Upper lobe of left lung (tissue), 6 donors: ENCODE measurements around the gene ECT2L. TPM values are rescaled to one million over a fixed set of nuclear protein-coding genes. Genes with fewer than 3 reads are reported as not detected.

Experiments
- ATAC-seq, 2 donors: fragments of 200-7000 bp; cut with Tn5 transposase; one replicate each; pipeline ENCODE4 v1.9.1; 2022; ENCODE audit warnings: mild to moderate bottlenecking in 2 of 2, moderate library complexity in 2 of 2; ENCODE audit not compliant: low FRiP score in 2 of 2
- DNase-seq, 2 donors: peaks; one replicate each; pipeline ENCODE4 v3.0.0-alpha.2; 2019 to 2020
- H3K27ac ChIP-seq, 4 donors: fragments of 200-600 bp; sonication (generic); one replicate each; pipeline ENCODE4 v1.5.1; 2016 to 2019
- H3K27me3 ChIP-seq, 4 donors: fragments of 200-600 bp; sonication (generic); one replicate each; pipeline ENCODE4 v1.5.1; 2017 to 2019
- H3K36me3 ChIP-seq, 4 donors: fragments of 200-600 bp; sonication (generic); one replicate each; pipeline ENCODE4 v1.5.1; 2016 to 2019
- H3K4me1 ChIP-seq, 4 donors: fragments of 200-600 bp; sonication (generic); one replicate each; pipeline ENCODE4 v1.5.1; 2018 to 2019
- H3K4me3 ChIP-seq, 4 donors: fragments of 200-600 bp; sonication (generic); one replicate each; pipeline ENCODE4 v1.5.1; 2017 to 2019; ENCODE audit warnings: mild to moderate bottlenecking in 2 of 4, moderate library complexity in 1 of 4
- H3K9me3 ChIP-seq, 4 donors: fragments of 200-600 bp; sonication (generic); one replicate each; pipeline ENCODE4 v1.5.1; 2018 to 2019
- EP300 ChIP-seq, 4 donors: sonication (generic); formaldehyde crosslinking; IDR thresholded peaks; one replicate each; pipeline ENCODE4 v1.5.1; 2017; ENCODE audit warnings: antibody characterized with exemption in 4 of 4, control low read depth in 2 of 4
- POLR2A ChIP-seq, 4 donors: fragments of 450-650 bp; IDR thresholded peaks; one replicate each; pipeline ENCODE4 v1.5.1; 2016 to 2017; ENCODE audit warnings: antibody characterized with exemption in 4 of 4, mild to moderate bottlenecking in 2 of 4
- POLR2AphosphoS5 ChIP-seq, 2 donors: sonication (generic); formaldehyde crosslinking; IDR thresholded peaks; one replicate each; pipeline ENCODE4 v1.5.1; 2017; ENCODE audit warnings: antibody characterized with exemption in 2 of 2
- WGBS, 2 donors: methylation state at CpG; one replicate each; pipeline ENCODE4 v1.1.5; 2017 to 2018; 5-methylcytosine and 5-hydroxymethylcytosine counted together
- total RNA-seq, 6 donors: library from RNA; depleted of rRNA in 4 of 6; stranded (reverse); fragments of >200 nt in 4 of 6; gene quantifications; one replicate each; pipeline versions ENCODE4 v1.1.0 to v1.2.1, GENCODE V29; 2016 to 2021
- TF ChIP-seq, protein P1 (sequence below), 6 experiments: fragments of 450-650 bp in 4 of 6; fragments of 200-600 bp in 2 of 6; sonication (generic) in 2 of 6; IDR thresholded peaks; one replicate each; pipeline ENCODE4 v1.5.1; 2016 to 2019; ENCODE audit warnings: antibody characterized with exemption in 6 of 6
- donor health status: DM: no; HTN: no; CAD: no; lungs with moderate emphysema.
- donor health status: DM: no; HTN: yes; CAD: no; lungs with severe emphysema.

ECT2L gene
- total RNA-seq, 6 donors from 2014 or later, result 0.20 to 28.4 (median 3.1) TPM

DNA sequence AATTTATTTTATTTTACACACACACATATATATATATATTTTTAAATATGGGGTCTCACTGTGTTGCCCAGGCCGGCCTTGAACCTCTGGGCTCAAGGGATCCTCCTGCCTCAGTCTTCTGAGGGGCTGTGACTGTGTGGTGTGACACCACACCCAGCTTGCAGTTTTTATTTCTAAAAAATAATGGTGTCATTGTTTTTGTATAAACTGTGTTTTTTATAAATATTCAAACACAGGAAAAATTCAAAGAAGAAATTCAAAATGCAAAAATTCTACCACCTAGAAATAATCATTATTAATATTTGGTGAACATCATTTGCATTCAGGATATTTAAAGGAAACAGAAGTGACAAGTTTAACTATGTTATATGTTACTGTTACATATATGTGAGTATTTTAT is 19.2 kb upstream of the ECT2L start:
- Histone ChIP-seq H3K27me3 (no peaks in the 10 kb centered on the region), H3K27ac (no peak overlapping the region), H3K36me3 (peaks cover 0 to 46% (median 5%) of the 10 kb centered on the region in 4 donors), H3K4me1 (peaks cover 13 to 16% (median 14%) of the 10 kb centered on the region in 4 donors), H3K9me3 (no peaks in the 10 kb centered on the region), H3K4me3 (no peak overlapping the region)
- TF ChIP-seq, protein P1, sequence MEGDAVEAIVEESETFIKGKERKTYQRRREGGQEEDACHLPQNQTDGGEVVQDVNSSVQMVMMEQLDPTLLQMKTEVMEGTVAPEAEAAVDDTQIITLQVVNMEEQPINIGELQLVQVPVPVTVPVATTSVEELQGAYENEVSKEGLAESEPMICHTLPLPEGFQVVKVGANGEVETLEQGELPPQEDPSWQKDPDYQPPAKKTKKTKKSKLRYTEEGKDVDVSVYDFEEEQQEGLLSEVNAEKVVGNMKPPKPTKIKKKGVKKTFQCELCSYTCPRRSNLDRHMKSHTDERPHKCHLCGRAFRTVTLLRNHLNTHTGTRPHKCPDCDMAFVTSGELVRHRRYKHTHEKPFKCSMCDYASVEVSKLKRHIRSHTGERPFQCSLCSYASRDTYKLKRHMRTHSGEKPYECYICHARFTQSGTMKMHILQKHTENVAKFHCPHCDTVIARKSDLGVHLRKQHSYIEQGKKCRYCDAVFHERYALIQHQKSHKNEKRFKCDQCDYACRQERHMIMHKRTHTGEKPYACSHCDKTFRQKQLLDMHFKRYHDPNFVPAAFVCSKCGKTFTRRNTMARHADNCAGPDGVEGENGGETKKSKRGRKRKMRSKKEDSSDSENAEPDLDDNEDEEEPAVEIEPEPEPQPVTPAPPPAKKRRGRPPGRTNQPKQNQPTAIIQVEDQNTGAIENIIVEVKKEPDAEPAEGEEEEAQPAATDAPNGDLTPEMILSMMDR (IDR thresholded peaks at IDR 0.05), result no peak
- TF ChIP-seq EP300 (IDR thresholded peaks at IDR 0.05) (no peak), POLR2A (IDR thresholded peaks at IDR 0.05) (no peak), POLR2AphosphoS5 (IDR thresholded peaks at IDR 0.05) (no peak)
- 75 to 94% methylated on average over 1 of the region's 1 CpG for WGBS, 2 donors
- ATAC-seq (no peak), DNase-seq (no peak)

DNA sequence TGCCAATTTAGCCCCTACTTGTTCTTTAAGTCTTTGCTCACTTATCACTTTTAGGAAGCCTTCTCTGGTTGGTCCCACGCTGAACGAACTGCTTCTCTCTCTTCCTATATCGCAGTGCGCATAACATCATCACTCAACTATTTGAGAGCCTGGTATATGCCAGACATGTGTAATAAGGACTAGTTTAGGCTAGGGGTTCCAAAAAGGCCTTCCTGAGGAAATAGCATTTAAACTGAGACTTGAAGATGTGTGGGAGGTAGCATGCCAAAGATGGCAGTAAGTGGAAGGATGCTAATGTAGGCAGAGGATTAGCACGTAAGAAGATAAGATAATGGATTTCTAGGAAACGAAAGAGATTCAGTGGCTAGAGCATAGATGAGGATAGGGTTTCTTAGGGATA is 17.6 kb upstream of the ECT2L start:
- Histone ChIP-seq H3K9me3 (no peaks in the 10 kb centered on the region), H3K27ac (no peak overlapping the region), H3K36me3 (peaks cover 0 to 57% (median 8%) of the 10 kb centered on the region in 4 donors), H3K4me3 (no peak overlapping the region), H3K4me1 (peaks cover 6 to 10% (median 9%) of the 10 kb centered on the region in 4 donors), H3K27me3 (no peaks in the 10 kb centered on the region)
- DNase-seq (no peak), ATAC-seq (no peak)
- 91 to 96% methylated on average over 6 of the region's 6 CpGs for WGBS, 2 donors
- TF ChIP-seq EP300 (IDR thresholded peaks at IDR 0.05) (no peak), POLR2AphosphoS5 (IDR thresholded peaks at IDR 0.05) (no peak), POLR2A (IDR thresholded peaks at IDR 0.05) (no peak)
- TF ChIP-seq, protein P1 (IDR thresholded peaks at IDR 0.05), result no peak

DNA sequence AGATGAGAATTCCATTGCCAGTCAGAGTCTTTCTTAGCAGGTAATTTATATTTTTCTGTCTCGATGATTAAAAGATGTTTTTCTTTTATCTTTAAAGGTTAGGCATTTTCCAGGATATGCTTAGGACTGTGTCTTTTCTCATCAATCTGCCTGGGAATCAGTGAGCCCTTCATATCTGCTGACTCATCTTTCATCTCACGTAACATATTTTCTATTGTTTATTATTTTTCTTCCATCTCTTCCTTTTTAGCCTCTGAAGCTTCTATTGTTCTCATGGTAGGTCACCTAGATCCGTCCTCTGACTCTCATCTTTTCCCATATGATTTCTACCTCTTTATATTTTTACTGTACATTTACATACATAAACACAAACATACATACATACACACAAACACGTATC is 13.6 kb upstream of the ECT2L start:
- Histone ChIP-seq H3K4me3 (no peak overlapping the region), H3K27ac (no peak overlapping the region), H3K4me1 (no peaks in the 10 kb centered on the region), H3K27me3 (no peaks in the 10 kb centered on the region), H3K36me3 (peaks cover 0 to 70% (median 8%) of the 10 kb centered on the region in 4 donors), H3K9me3 (no peaks in the 10 kb centered on the region)
- ATAC-seq (no peak), DNase-seq (no peak)
- TF ChIP-seq POLR2A (IDR thresholded peaks at IDR 0.05) (no peak), EP300 (IDR thresholded peaks at IDR 0.05) (no peak), POLR2AphosphoS5 (IDR thresholded peaks at IDR 0.05) (no peak)
- TF ChIP-seq, protein P1 (IDR thresholded peaks at IDR 0.05), result no peak
- 74 to 80% methylated on average over 4 of the region's 4 CpGs for WGBS, 2 donors

DNA sequence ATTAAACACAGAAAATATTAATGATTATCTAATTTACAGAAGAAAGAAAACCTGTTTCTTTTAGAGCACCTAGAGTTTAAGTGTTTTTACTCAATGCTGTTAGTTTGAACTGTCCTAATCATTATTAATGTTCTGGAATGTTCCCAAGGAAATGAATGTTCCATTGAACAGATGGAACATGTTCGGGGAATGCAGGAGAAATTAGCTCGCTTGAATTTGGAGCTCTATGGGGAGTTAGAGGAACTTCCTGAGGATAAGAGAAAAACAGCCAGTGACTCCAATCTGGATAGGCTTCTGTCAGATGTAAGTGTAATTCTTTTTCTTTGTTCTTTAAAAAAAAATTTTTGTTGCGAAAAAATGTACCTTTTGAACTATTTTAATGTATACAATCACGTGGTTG is 10.8 kb upstream of the ECT2L start:
- DNase-seq, result no peak
- Histone ChIP-seq H3K27me3 (no peaks in the 10 kb centered on the region), H3K36me3 (peaks cover 0 to 76% (median 16%) of the 10 kb centered on the region in 4 donors), H3K4me3 (no peak overlapping the region), H3K27ac (no peak overlapping the region), H3K9me3 (no peaks in the 10 kb centered on the region), H3K4me1 (no peaks in the 10 kb centered on the region)
- no peak for TF ChIP-seq POLR2AphosphoS5 (IDR thresholded peaks at IDR 0.05)
- TF ChIP-seq, protein P1 (IDR thresholded peaks at IDR 0.05), result no peak
- TF ChIP-seq EP300 (IDR thresholded peaks at IDR 0.05), result no peak
- 76 to 81% methylated on average over 4 of the region's 4 CpGs for WGBS, 2 donors
- ATAC-seq, result no peak

DNA sequence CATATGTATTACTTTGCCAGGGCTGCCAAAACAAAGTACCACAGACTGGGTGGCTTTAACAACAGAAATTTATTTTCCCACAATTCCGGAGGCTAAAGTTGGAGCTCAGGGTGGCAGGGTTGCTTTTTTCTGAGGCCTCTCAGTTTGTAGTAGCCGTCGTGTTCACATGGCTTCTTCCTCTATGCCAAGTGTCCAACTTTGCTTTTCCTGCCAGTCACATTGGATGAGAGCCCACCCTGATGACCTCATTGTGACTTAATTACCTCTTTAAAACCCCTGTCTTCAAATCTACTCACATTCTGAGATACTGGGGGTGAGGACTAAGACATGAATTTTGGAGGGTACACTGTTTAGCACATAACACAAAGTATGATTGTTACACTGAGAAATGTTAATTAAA is 9.9 kb upstream of the ECT2L start:
- no peak for ATAC-seq

More for the DNA sequence above, 9.9 kb upstream of the ECT2L start:
- WGBS, 2 donors, result 84 to 91% methylated on average over 3 of the region's 3 CpGs
- no peak for TF ChIP-seq EP300 (IDR thresholded peaks at IDR 0.05)
- no peak for TF ChIP-seq POLR2AphosphoS5 (IDR thresholded peaks at IDR 0.05)
- TF ChIP-seq, protein P1 (IDR thresholded peaks at IDR 0.05), result no peak
- no peak for TF ChIP-seq POLR2A (IDR thresholded peaks at IDR 0.05)
- no peaks in the 10 kb centered on the region for H3K4me1 ChIP-seq
- no peak overlapping the region for H3K27ac ChIP-seq
- no peak for DNase-seq
- peaks cover 0 to 76% (median 17%) of the 10 kb centered on the region in 4 donors for H3K36me3 ChIP-seq
- no peaks in the 10 kb centered on the region for H3K9me3 ChIP-seq
- H3K27me3 ChIP-seq, result no peaks in the 10 kb centered on the region
- no peak overlapping the region for H3K4me3 ChIP-seq
